HG02885 (cell line): ENCODE data around the gene PROKR1.

ENCODE experiments used
- ATAC-seq: cut with Tn5 transposase; IDR thresholded peaks from one replicate; pipeline ENCODE4 v1.9.1; 2021; ENCODE audit warnings: mild to moderate bottlenecking; ENCODE audit not compliant: unreplicated experiment, poor library complexity

The PROKR1 gene

GRCh38 chr2:68695971-68696370 is 52.6 kb downstream of the PROKR1 start:
- ATAC-seq = no peak

DNA sequence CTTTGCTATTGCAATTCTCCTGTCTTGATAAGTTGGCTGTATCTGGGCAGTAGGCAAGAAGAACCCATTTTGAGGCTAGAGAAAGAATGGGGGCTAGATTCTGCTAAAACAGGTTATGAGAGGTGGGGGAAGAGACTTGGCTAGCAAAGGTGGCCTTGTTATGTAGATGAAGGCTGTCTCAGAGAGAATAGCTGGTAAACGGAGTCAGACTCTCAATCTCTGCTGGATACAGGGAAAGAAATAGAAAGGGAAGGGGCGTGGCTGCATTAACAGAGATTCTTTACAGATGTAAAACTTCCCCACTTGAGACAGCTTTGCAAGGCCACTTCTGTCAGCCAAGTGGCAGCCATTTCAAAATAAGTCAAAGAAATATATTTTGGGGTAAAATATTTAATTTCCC is 53.2 kb downstream of the PROKR1 start:
- no peak for ATAC-seq

GRCh38 chr2:68698567-68699377 is 55.4 kb downstream of the PROKR1 start:
- ATAC-seq = no peak

DNA sequence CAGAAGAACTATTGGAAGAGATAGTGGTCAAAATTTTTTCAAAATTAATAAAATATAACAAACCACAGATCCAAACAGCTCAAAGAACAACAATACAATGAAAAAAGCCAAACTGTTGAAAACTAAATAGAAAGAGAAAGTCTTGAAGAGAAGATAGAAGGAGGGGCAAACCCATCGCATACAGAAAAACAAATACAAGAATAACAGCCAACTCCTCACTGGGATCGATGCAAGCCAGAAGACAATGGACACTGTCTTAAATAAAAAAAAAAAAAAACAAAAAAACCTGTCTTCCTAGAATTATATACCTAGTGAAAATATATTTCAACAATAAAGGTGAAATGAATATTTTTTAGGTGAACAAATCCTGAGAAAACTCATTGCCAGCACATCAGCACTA is 57.2 kb downstream of the PROKR1 start:
- ATAC-seq = no peak

DNA sequence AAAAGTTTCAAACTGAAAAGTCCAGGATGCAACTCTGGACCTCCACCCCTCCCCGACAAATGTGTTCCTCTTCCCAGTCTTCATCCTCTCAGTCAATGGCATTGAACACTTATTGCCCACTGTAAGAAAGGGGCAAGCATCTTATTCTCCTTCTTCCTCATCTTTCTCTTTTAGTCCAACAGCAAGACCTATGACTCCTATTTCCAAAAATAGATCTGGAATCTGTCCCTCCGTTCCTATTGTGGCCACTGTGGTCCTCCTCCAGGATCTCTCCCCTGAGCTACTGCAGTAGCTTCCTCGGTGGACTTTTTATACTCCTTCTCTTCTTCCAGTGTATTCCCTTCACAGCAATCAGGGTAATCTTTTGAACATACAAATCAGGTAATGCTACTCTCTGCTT is 63.3 kb downstream of the PROKR1 start:
- no peak for ATAC-seq
